Measurements from ENCODE around the gene TKFC. TPM values are rescaled to one million over a fixed set of nuclear protein-coding genes. Genes with fewer than 3 reads are reported as not detected.

The TKFC gene
- total RNA-seq, 1 donor from 2014 or later: 75.8 TPM

GRCh38 chr11:61342207-61342803, 9.3 kb downstream of the TKFC start:
- no peaks in the 10 kb centered on the region for H3K4me1 Mint-ChIP-seq
- H3K4me3 Mint-ChIP-seq: no peak overlapping the region
- no peaks in the 10 kb centered on the region for H3K27me3 Mint-ChIP-seq (ENCODE audit: low read depth)
- H3K27ac Mint-ChIP-seq: no peak overlapping the region
- H3K9me3 Mint-ChIP-seq: no peaks in the 10 kb centered on the region
- DNase-seq (ENCODE audit: low spot score in 2 of 2, unreplicated experiment in 2 of 2): no peak
- TF ChIP-seq, protein P1, sequence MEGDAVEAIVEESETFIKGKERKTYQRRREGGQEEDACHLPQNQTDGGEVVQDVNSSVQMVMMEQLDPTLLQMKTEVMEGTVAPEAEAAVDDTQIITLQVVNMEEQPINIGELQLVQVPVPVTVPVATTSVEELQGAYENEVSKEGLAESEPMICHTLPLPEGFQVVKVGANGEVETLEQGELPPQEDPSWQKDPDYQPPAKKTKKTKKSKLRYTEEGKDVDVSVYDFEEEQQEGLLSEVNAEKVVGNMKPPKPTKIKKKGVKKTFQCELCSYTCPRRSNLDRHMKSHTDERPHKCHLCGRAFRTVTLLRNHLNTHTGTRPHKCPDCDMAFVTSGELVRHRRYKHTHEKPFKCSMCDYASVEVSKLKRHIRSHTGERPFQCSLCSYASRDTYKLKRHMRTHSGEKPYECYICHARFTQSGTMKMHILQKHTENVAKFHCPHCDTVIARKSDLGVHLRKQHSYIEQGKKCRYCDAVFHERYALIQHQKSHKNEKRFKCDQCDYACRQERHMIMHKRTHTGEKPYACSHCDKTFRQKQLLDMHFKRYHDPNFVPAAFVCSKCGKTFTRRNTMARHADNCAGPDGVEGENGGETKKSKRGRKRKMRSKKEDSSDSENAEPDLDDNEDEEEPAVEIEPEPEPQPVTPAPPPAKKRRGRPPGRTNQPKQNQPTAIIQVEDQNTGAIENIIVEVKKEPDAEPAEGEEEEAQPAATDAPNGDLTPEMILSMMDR (IDR thresholded peaks at IDR 0.05; ENCODE audit: unreplicated experiment): no peak
- H3K36me3 Mint-ChIP-seq: peaks cover 21% of the 10 kb centered on the region

DNA sequence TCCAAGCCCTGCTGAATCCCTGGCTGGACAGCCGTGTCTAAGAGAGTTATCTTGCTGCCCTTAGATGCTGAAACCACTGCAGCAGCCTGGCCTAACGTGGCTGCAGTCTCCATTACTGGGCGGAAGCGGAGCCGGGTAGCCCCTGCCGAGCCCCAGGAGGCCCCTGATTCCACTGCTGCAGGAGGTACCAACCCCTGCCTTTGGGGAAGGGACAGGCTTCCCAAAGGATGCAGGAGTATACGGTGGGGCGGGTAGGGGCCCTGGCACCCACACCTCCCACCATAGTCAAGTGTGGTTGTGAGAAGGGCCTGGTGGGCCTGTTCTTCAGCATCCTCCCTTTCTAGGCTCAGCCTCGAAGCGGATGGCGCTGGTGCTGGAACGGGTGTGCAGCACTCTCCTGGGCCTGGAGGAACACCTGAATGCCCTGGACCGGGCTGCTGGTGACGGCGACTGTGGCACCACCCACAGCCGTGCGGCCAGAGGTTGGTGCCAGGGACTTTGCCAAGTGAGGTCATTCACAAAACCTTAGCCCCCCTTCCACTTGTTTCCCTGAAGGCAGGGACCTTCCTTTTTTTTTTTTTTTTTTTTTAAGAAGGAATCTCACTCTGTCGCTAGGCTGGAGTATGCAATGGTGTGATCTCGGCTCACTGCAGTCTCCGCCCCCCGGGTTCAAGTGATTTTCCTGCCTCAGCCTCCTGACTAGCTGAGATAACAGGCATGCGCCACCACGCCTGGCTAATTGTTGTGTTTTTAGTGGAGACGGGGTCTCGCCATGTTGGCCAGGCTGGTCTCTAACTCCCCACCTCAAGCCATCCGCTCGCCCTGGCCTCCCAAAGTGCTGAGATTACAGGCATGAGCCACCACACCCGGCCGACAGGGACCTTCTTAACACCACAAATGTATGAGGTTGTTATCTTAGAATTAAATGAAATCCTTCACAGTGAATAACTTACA, 11.0 kb downstream of the TKFC start:
- no peak overlapping the region for H3K27ac Mint-ChIP-seq

GRCh38 chr11:61345170-61345610, 12.2 kb downstream of the TKFC start:
- no peaks in the 10 kb centered on the region for H3K27me3 Mint-ChIP-seq (ENCODE audit: low read depth)
- DNase-seq (ENCODE audit: low spot score in 2 of 2, unreplicated experiment in 2 of 2): no peak
- H3K4me3 Mint-ChIP-seq: no peak overlapping the region
- TF ChIP-seq, protein P1 (IDR thresholded peaks at IDR 0.05; ENCODE audit: unreplicated experiment): no peak
- H3K4me1 Mint-ChIP-seq: no peaks in the 10 kb centered on the region
- peaks cover 14% of the 10 kb centered on the region for H3K36me3 Mint-ChIP-seq
- H3K27ac Mint-ChIP-seq: no peak overlapping the region
- H3K9me3 Mint-ChIP-seq: no peaks in the 10 kb centered on the region

More for the DNA sequence above, 11.0 kb downstream of the TKFC start:
- H3K4me1 Mint-ChIP-seq: no peaks in the 10 kb centered on the region
- H3K36me3 Mint-ChIP-seq: peaks cover 15% of the 10 kb centered on the region
- H3K9me3 Mint-ChIP-seq: no peaks in the 10 kb centered on the region
- no peak overlapping the region for H3K4me3 Mint-ChIP-seq
- TF ChIP-seq, protein P1 (IDR thresholded peaks at IDR 0.05; ENCODE audit: unreplicated experiment): no peak
- no peak for DNase-seq (ENCODE audit: low spot score in 2 of 2, unreplicated experiment in 2 of 2)
- H3K27me3 Mint-ChIP-seq (ENCODE audit: low read depth): no peaks in the 10 kb centered on the region

GRCh38 chr11:61345954-61346843, 13.2 kb downstream of the TKFC start:
- TF ChIP-seq, protein P1 (IDR thresholded peaks at IDR 0.05; ENCODE audit: unreplicated experiment): no peak
- DNase-seq (ENCODE audit: low spot score in 2 of 2, unreplicated experiment in 2 of 2): no peak

GRCh38 chr11:61347916-61348461, 15.0 kb downstream of the TKFC start:
- TF ChIP-seq, protein P1 (IDR thresholded peaks at IDR 0.05; ENCODE audit: unreplicated experiment): no peak
- Mint-ChIP-seq H3K27me3 (ENCODE audit: low read depth) (no peaks in the 10 kb centered on the region), H3K4me1 (no peaks in the 10 kb centered on the region), H3K36me3 (peaks cover 6% of the 10 kb centered on the region), H3K4me3 (no peak overlapping the region), H3K27ac (no peak overlapping the region), H3K9me3 (no peaks in the 10 kb centered on the region)
- DNase-seq (ENCODE audit: low spot score in 2 of 2, unreplicated experiment in 2 of 2): no peak

More at GRCh38 chr11:61345954-61346843, 13.2 kb downstream of the TKFC start:
- Mint-ChIP-seq H3K9me3 (no peaks in the 10 kb centered on the region), H3K27ac (no peak overlapping the region), H3K4me1 (no peaks in the 10 kb centered on the region), H3K36me3 (peaks cover 8% of the 10 kb centered on the region), H3K27me3 (ENCODE audit: low read depth) (no peaks in the 10 kb centered on the region), H3K4me3 (no peak overlapping the region)

All from mesothelial cell of epicardium (in vitro differentiated cells).